WTC11 (cell line): Measurements from ENCODE around the gene ATP6V1F. TPM values are rescaled to one million over a fixed set of nuclear protein-coding genes. Genes with fewer than 3 reads are reported as not detected.

Source experiments
- ATAC-seq: fragments of 200-7000 bp; cut with Tn5 transposase; 2 replicates; pipeline ENCODE4 v1.10.0; 2021; ENCODE audit warnings: mild to moderate bottlenecking, moderate library complexity
- CTCF ChIA-PET: fragments of 300-600 bp; sonication (Branson Sonifier 250); formaldehyde crosslinking; loops from one replicate; lab custom pipeline; 2021; ENCODE audit warnings: antibody characterized with exemption; lab: Charles Lee
- POLR2A ChIA-PET: fragments of 350-600 bp; sonication (Branson Sonifier 250); formaldehyde crosslinking; loops from one replicate; lab custom pipeline; 2021; ENCODE audit warnings: antibody characterized with exemption; lab: Charles Lee
- DNase-seq: peaks from one replicate; pipeline ENCODE4 v3.0.0; 2021; ENCODE audit warnings: low spot score
- H3K27ac Mint-ChIP-seq: 2 replicates; pipeline ENCODE4 v1.8.0; 2021; ENCODE audit warnings: mixed read lengths
- H3K27me3 Mint-ChIP-seq: 2 replicates; pipeline ENCODE4 v1.8.0; 2021; ENCODE audit warnings: low read depth, mild to moderate bottlenecking, moderate library complexity, mixed read lengths
- H3K36me3 Mint-ChIP-seq: 2 replicates; pipeline ENCODE4 v1.8.0; 2021; ENCODE audit warnings: mixed read lengths
- H3K4me1 Mint-ChIP-seq: 2 replicates; pipeline ENCODE4 v1.8.0; 2022; ENCODE audit warnings: mixed read lengths
- H3K4me3 Mint-ChIP-seq: 2 replicates; pipeline ENCODE4 v1.8.0; 2021; ENCODE audit warnings: mild to moderate bottlenecking, moderate library complexity, mixed read lengths
- H3K9me3 Mint-ChIP-seq: 2 replicates; pipeline ENCODE4 v1.8.0; 2021; ENCODE audit warnings: mixed read lengths
- ATF1 ChIP-seq: sonication (generic); formaldehyde crosslinking; IDR thresholded peaks from 2 replicates; pipeline ENCODE4 v1.8.1; 2023; ENCODE audit warnings: mild to moderate bottlenecking, moderate library complexity, missing genetic modification reagents
- ATF2 ChIP-seq: sonication (generic); formaldehyde crosslinking; IDR thresholded peaks from 2 replicates; pipeline ENCODE4 v1.8.1; 2022; ENCODE audit warnings: low read depth, missing genetic modification reagents, borderline replicate concordance
- CREB1 ChIP-seq: sonication (generic); formaldehyde crosslinking; IDR thresholded peaks from 2 replicates; pipeline ENCODE4 v1.8.0; 2023; ENCODE audit warnings: mild to moderate bottlenecking, missing genetic modification reagents
- E2F1 ChIP-seq: sonication (generic); formaldehyde crosslinking; IDR thresholded peaks from 2 replicates; pipeline ENCODE4 v1.8.0; 2022; ENCODE audit warnings: mild to moderate bottlenecking, missing genetic modification reagents
- ELF4 ChIP-seq: sonication (generic); formaldehyde crosslinking; IDR thresholded peaks from 2 replicates; pipeline ENCODE4 v1.8.1; 2022; ENCODE audit warnings: low read depth, mild to moderate bottlenecking, moderate library complexity, missing genetic modification reagents
- ETV6 ChIP-seq: sonication (generic); formaldehyde crosslinking; IDR thresholded peaks from 2 replicates; pipeline ENCODE4 v1.8.1; 2022; ENCODE audit warnings: mild to moderate bottlenecking, missing genetic modification reagents
- FOXJ3 ChIP-seq: sonication (generic); formaldehyde crosslinking; IDR thresholded peaks from 2 replicates; pipeline ENCODE4 v1.9.0; 2021; ENCODE audit warnings: missing genetic modification reagents, mild to moderate bottlenecking, borderline replicate concordance
- GTF2I ChIP-seq: fragments of 250-450 bp; sonication (Bioruptor Pico); conservative IDR thresholded peaks from 2 replicates; pipeline ENCODE4 v1.4.0; 2021; ENCODE audit warnings: mild to moderate bottlenecking
- IRF1 ChIP-seq: sonication (generic); formaldehyde crosslinking; IDR thresholded peaks from 2 replicates; pipeline ENCODE4 v1.8.0; 2023; ENCODE audit warnings: missing genetic modification reagents
- IRF2 ChIP-seq: sonication (generic); formaldehyde crosslinking; IDR thresholded peaks from 2 replicates; pipeline ENCODE4 v1.8.0; 2022; ENCODE audit warnings: low read depth, missing genetic modification reagents, borderline replicate concordance
- MYBL2 ChIP-seq: sonication (generic); formaldehyde crosslinking; IDR thresholded peaks from 2 replicates; pipeline ENCODE4 v1.8.1; 2023; ENCODE audit warnings: mild to moderate bottlenecking, moderate library complexity, missing genetic modification reagents
- SP1 ChIP-seq: sonication (generic); formaldehyde crosslinking; conservative IDR thresholded peaks from 2 replicates; pipeline ENCODE4 v1.8.1; 2022; ENCODE audit warnings: missing genetic modification reagents
- TP53 ChIP-seq: sonication (generic); formaldehyde crosslinking; IDR thresholded peaks from 2 replicates; pipeline ENCODE4 v1.8.1; 2023; ENCODE audit warnings: mild to moderate bottlenecking, missing genetic modification reagents
- ZNF219 ChIP-seq: sonication (generic); formaldehyde crosslinking; IDR thresholded peaks from 2 replicates; pipeline ENCODE4 v1.8.0; 2023; ENCODE audit warnings: missing genetic modification reagents, mild to moderate bottlenecking, borderline replicate concordance
- ZNF263 ChIP-seq: sonication (generic); formaldehyde crosslinking; IDR thresholded peaks from 2 replicates; pipeline ENCODE4 v1.8.1; 2022; ENCODE audit warnings: low read depth, mild to moderate bottlenecking, moderate library complexity, missing genetic modification reagents
- ZNF281 ChIP-seq: sonication (generic); formaldehyde crosslinking; IDR thresholded peaks from 2 replicates; pipeline ENCODE4 v1.8.0; 2023; ENCODE audit warnings: mild to moderate bottlenecking, missing genetic modification reagents
- ZNF317 ChIP-seq: sonication (generic); formaldehyde crosslinking; IDR thresholded peaks from 2 replicates; pipeline ENCODE4 v1.8.1; 2023; ENCODE audit warnings: low read depth, mild to moderate bottlenecking, moderate library complexity, missing genetic modification reagents, borderline replicate concordance
- ZNF396 ChIP-seq: fragments of 250-450 bp; sonication (Bioruptor Pico); IDR thresholded peaks from 2 replicates; pipeline ENCODE4 v1.8.0; 2021; ENCODE audit warnings: mild to moderate bottlenecking, moderate library complexity, borderline replicate concordance
- ZNF423 ChIP-seq: fragments of 250-450 bp; sonication (Bioruptor Pico); IDR thresholded peaks from 2 replicates; pipeline ENCODE4 v2.1.2; 2022; ENCODE audit warnings: mild to moderate bottlenecking, moderate library complexity
- ZNF671 ChIP-seq: fragments of 250-450 bp; sonication (Bioruptor Pico); IDR thresholded peaks from 2 replicates; pipeline ENCODE4 v1.8.0; 2021; ENCODE audit warnings: mild to moderate bottlenecking
- total RNA-seq: library from RNA; stranded (reverse); gene quantifications from 3 replicates; pipeline ENCODE4 v1.2.3, GENCODE V29; 2021
- TF ChIP-seq, protein P1 (sequence below): sonication (generic); formaldehyde crosslinking; IDR thresholded peaks from 2 replicates; pipeline ENCODE4 v1.8.1; 2023; ENCODE audit warnings: mild to moderate bottlenecking, missing genetic modification reagents, moderate library complexity
- TF ChIP-seq, protein P2 (sequence below): fragments of 250-450 bp; sonication (Bioruptor Pico); IDR thresholded peaks from 2 replicates; pipeline ENCODE4 v1.9.0; 2021; ENCODE audit warnings: moderate library complexity, mild to moderate bottlenecking, inconsistent platforms, borderline replicate concordance
- TF ChIP-seq, protein P3 (sequence below): fragments of 250-450 bp; sonication (Bioruptor Pico); conservative IDR thresholded peaks from 2 replicates; pipeline ENCODE4 v1.9.0; 2021; ENCODE audit warnings: mild to moderate bottlenecking

ATP6V1F gene
- total RNA-seq, 1 experiment from 2014 or later = 117 TPM

- Mint-ChIP-seq H3K4me1 (peaks cover 8% of the 10 kb centered on the region; the same call in 1 of the 2 replicates), H3K9me3 (peaks cover 4% of the 10 kb centered on the region; the same call in 1 of the 2 replicates), H3K4me3 (no peak overlapping the region), H3K27me3 (peaks cover 7% of the 10 kb centered on the region; the same call in 1 of the 2 replicates), H3K27ac (no peak overlapping the region), H3K36me3 (no peaks in the 10 kb centered on the region)
- CTCF ChIA-PET = interaction anchor here (0.7 to 4.7 kb wide), 6 partner anchors 20 to 75 kb away, joined by 3 to 65 read pairs (median 6); partner anchors contain the start of gene ATP6V1F
- DNase-seq (no peak), ATAC-seq (no peak)
- POLR2A ChIA-PET = no interaction called here
- TF ChIP-seq IRF1 (CRISPR knock-in tag) (no peak), ZNF423 (no peak), ZNF281 (CRISPR knock-in tag) (no peak), ATF2 (CRISPR knock-in tag) (no peak), ZNF671 (CRISPR knock-in tag) (no peak), ETV6 (CRISPR knock-in tag) (no peak), CREB1 (no peak), FOXJ3 (CRISPR knock-in tag) (no peak), SP1 (CRISPR knock-in tag) (no peak)
- TF ChIP-seq, protein P1, sequence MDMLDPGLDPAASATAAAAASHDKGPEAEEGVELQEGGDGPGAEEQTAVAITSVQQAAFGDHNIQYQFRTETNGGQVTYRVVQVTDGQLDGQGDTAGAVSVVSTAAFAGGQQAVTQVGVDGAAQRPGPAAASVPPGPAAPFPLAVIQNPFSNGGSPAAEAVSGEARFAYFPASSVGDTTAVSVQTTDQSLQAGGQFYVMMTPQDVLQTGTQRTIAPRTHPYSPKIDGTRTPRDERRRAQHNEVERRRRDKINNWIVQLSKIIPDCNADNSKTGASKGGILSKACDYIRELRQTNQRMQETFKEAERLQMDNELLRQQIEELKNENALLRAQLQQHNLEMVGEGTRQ (CRISPR knock-in tag) = no peak
These were observed 24.7 kb downstream of the ATP6V1F start for GRCh38 chr7:128887169-128888038.

GRCh38 chr7:128888039-128888755 is 25.5 kb downstream of the ATP6V1F start:
- TF ChIP-seq, protein P2, sequence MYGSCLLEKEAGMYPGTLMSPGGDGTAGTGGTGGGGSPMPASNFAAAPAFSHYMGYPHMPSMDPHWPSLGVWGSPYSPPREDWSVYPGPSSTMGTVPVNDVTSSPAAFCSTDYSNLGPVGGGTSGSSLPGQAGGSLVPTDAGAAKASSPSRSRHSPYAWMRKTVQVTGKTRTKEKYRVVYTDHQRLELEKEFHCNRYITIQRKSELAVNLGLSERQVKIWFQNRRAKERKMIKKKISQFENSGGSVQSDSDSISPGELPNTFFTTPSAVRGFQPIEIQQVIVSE (CRISPR knock-in tag) = no peak
- TF ChIP-seq ZNF317 (CRISPR knock-in tag) = no peak
- TF ChIP-seq ZNF263 (CRISPR knock-in tag) = no peak
- TF ChIP-seq ZNF219 = no peak
- no peak for TF ChIP-seq ATF1 (CRISPR knock-in tag)
- TF ChIP-seq IRF2 (CRISPR knock-in tag) = no peak
- TF ChIP-seq MYBL2 (CRISPR knock-in tag) = no peak
- no peak for TF ChIP-seq ELF4
- no peak for TF ChIP-seq TP53
- no peak for TF ChIP-seq E2F1
- TF ChIP-seq, protein P3, sequence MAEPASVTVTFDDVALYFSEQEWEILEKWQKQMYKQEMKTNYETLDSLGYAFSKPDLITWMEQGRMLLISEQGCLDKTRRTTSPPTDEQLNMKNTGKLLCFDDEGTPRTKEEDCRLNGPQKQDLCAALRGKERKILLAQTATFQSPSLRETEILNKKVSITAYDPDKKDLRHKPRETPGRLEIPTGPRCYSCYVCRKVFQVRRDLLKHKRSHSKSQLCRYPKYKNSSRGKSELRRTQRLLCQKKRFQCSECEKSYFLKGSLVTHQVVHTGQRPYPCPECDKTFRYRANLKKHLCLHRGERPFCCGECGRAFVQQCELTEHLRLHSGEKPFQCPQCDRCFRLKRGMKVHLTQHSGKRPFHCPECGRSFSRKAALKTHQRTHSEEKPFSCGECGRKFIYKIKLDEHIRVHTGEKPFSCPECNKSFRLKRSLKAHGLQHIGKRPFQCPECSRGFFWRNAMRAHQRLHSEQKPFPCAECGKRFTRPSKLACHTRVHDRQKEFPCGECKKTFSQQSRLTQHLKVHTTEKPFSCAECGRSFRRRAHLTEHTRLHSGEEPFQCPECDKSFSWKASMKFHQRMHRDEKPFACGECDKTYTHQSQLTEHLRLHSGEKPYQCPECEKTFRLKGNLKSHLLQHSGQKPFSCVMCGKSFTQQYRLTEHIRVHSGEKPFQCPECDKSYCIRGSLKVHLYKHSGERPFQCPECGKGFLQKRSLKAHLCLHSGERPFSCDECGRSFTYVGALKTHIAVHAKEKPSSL (CRISPR knock-in tag) = no peak
- no peak for TF ChIP-seq GTF2I
- no peak for TF ChIP-seq CREB1
- no peak for TF ChIP-seq ZNF396 (CRISPR knock-in tag)
- ChIA-PET POLR2A (no interaction called here), CTCF (interaction anchor here (0.6 kb wide), 1 partner anchor 217 kb away, joined by 5 read pairs; no protein-coding TSS in a partner anchor)
- Mint-ChIP-seq H3K4me1 (peaks cover 8% of the 10 kb centered on the region; the same call in 1 of the 2 replicates), H3K9me3 (peaks cover 4% of the 10 kb centered on the region; the same call in 1 of the 2 replicates), H3K27me3 (peaks cover 7% of the 10 kb centered on the region; the same call in 1 of the 2 replicates), H3K4me3 (no peak overlapping the region), H3K27ac (no peak overlapping the region), H3K36me3 (no peaks in the 10 kb centered on the region)
- no peak for ATAC-seq
- no peak for DNase-seq
